ENCODE results near the gene ACO2. TPM values are rescaled to one million over a fixed set of nuclear protein-coding genes. Genes with fewer than 3 reads are reported as not detected.

ACO2 gene
- total RNA-seq, 1 donor from 2014 or later = 77.3 TPM

DNA sequence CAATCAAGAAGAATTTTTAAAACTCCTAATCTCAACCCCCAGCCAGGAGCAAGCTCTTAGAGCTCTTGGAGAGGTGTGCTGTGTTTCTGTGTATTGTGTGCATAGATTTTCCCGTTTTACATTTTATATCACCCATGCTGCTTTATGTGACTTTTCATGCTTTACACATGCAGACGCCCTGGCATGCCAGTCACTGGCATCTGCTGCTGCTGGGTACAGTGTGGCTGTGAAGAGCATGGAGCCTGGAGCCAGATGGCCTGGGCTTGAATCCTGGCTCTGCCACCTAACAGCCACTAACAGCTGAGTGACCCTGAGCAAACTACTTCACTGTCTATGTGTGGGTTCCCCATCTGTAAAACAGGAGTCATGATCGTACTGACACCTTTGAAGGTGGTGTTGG lies 52.2 kb downstream of the ACO2 start:
- DNase-seq (ENCODE audit: extremely low spot score, unreplicated experiment) = no peak
- Mint-ChIP-seq H3K27me3 (ENCODE audit: unreplicated experiment) (no peaks in the 10 kb centered on the region), H3K4me3 (ENCODE audit: unreplicated experiment) (no peak overlapping the region), H3K4me1 (ENCODE audit: unreplicated experiment) (peaks cover 7% of the 10 kb centered on the region), H3K36me3 (ENCODE audit: unreplicated experiment) (peaks cover 4% of the 10 kb centered on the region), H3K9me3 (ENCODE audit: unreplicated experiment) (no peaks in the 10 kb centered on the region), H3K27ac (ENCODE audit: unreplicated experiment) (no peak overlapping the region)
- TF ChIP-seq, protein P1, sequence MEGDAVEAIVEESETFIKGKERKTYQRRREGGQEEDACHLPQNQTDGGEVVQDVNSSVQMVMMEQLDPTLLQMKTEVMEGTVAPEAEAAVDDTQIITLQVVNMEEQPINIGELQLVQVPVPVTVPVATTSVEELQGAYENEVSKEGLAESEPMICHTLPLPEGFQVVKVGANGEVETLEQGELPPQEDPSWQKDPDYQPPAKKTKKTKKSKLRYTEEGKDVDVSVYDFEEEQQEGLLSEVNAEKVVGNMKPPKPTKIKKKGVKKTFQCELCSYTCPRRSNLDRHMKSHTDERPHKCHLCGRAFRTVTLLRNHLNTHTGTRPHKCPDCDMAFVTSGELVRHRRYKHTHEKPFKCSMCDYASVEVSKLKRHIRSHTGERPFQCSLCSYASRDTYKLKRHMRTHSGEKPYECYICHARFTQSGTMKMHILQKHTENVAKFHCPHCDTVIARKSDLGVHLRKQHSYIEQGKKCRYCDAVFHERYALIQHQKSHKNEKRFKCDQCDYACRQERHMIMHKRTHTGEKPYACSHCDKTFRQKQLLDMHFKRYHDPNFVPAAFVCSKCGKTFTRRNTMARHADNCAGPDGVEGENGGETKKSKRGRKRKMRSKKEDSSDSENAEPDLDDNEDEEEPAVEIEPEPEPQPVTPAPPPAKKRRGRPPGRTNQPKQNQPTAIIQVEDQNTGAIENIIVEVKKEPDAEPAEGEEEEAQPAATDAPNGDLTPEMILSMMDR (IDR thresholded peaks at IDR 0.05) = no peak

DNA sequence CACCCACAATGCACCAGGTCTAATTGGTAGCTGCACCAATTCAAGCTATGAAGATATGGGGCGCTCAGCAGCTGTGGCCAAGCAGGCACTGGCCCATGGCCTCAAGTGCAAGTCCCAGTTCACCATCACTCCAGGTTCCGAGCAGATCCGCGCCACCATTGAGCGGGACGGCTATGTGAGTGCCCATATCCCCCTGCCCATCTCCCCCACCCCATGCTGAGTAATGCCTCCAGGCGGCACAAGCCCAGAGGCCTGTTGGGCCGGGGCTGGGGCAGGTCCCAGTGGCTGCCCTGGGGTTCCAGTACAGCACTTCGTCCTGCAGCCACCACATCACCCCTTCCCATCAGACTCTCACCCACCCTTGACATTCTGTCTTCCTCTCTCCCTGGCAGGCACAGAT lies 53.9 kb downstream of the ACO2 start:
- peak overlapping the region; percentile 10 for H3K27ac Mint-ChIP-seq (ENCODE audit: unreplicated experiment)
- DNase-seq (ENCODE audit: extremely low spot score, unreplicated experiment) = no peak
- no peaks in the 10 kb centered on the region for H3K9me3 Mint-ChIP-seq (ENCODE audit: unreplicated experiment)
- TF ChIP-seq, protein P1 (IDR thresholded peaks at IDR 0.05) = no peak
- no peaks in the 10 kb centered on the region for H3K27me3 Mint-ChIP-seq (ENCODE audit: unreplicated experiment)
- H3K4me3 Mint-ChIP-seq (ENCODE audit: unreplicated experiment) = no peak overlapping the region
- H3K4me1 Mint-ChIP-seq (ENCODE audit: unreplicated experiment) = peaks cover 7% of the 10 kb centered on the region
- H3K36me3 Mint-ChIP-seq (ENCODE audit: unreplicated experiment) = peaks cover 9% of the 10 kb centered on the region

DNA sequence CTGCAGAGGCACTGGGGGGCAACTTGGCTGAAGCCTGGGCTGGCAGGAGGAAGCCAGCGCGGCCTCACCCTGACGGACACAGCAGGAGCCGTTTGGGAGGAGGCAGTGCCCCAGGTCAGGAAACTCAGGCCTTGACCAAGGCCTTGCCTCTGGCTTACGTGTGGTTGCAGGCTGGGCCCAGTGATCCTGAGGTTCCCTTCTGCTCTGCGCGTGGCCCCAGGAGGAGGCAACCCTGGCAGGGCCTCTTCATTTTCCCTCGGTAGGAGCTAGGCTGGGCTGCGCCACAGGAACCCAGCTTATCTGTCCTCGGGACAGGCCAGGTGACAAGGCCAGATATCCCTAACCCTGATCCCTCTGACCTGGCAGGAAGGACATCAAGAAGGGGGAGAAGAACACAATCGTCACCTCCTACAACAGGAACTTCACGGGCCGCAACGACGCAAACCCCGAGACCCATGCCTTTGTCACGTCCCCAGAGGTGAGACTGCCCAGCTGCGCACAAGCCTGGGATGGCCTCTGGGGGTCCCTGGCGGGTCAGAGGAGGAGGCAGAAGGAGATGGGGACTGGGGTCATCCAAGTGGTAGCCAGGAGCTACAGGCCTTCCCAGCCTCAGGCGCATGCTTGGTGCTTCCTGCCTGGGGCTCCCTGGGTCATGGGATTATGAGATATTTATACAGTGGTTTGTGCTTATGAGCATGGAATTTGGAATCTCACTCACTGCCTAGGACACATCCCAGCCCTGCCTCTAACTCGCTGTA lies 54.7 kb downstream of the ACO2 start:
- Mint-ChIP-seq H3K9me3 (ENCODE audit: unreplicated experiment) (no peaks in the 10 kb centered on the region), H3K4me3 (ENCODE audit: unreplicated experiment) (no peak overlapping the region), H3K27ac (ENCODE audit: unreplicated experiment) (peak overlapping the region; percentile 65), H3K27me3 (ENCODE audit: unreplicated experiment) (no peaks in the 10 kb centered on the region), H3K4me1 (ENCODE audit: unreplicated experiment) (peaks cover 7% of the 10 kb centered on the region), H3K36me3 (ENCODE audit: unreplicated experiment) (peaks cover 13% of the 10 kb centered on the region)
- no peak for DNase-seq (ENCODE audit: extremely low spot score, unreplicated experiment)
- TF ChIP-seq, protein P1 (IDR thresholded peaks at IDR 0.05) = no peak

DNA sequence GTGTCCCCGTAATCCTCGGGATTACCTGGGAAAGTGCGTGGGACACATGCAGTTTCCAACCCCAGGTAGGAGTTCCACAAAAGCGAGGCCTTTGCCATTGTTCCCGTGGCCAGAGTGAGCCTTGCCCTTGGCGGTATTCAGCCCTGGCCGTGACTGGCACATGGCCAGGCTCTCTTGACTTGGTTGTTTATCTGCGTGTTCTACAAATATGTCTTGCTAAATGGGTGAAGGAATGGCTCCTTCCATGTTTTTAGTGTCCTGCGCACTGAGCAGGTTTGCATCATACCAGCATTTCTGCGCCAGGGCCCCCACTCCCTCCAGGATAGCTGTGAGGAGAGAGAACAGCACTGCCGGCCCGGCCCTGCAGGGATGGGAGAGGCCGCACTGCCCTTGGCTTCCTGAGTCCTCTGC lies 55.3 kb downstream of the ACO2 start:
- peaks cover 7% of the 10 kb centered on the region for H3K4me1 Mint-ChIP-seq (ENCODE audit: unreplicated experiment)

DNA sequence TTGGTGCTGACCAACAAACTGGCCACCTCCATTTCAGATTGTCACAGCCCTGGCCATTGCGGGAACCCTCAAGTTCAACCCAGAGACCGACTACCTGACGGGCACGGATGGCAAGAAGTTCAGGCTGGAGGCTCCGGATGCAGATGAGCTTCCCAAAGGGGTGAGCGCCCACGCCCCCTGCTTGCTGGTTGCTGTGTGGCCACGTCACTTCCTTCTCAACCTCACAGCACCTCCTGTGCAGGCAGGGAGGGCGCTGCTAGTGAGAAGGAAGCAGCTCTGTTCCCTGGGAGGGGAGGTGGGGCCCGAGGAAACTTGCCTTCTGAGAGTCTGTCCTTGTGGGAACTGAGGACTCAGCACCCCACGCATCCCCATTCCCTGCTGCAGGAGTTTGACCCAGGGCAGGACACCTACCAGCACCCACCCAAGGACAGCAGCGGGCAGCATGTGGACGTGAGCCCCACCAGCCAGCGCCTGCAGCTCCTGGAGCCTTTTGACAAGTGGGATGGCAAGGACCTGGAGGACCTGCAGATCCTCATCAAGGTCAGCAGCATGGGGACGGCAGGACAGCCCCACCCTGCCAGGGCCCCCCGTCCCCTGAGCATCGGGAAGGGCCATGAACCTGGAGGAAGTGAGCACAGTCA lies 56.0 kb downstream of the ACO2 start:
- Mint-ChIP-seq H3K36me3 (ENCODE audit: unreplicated experiment) (peaks cover 19% of the 10 kb centered on the region), H3K4me3 (ENCODE audit: unreplicated experiment) (no peak overlapping the region), H3K27ac (ENCODE audit: unreplicated experiment) (no peak overlapping the region), H3K4me1 (ENCODE audit: unreplicated experiment) (peaks cover 7% of the 10 kb centered on the region), H3K27me3 (ENCODE audit: unreplicated experiment) (no peaks in the 10 kb centered on the region), H3K9me3 (ENCODE audit: unreplicated experiment) (no peaks in the 10 kb centered on the region)
- no peak for DNase-seq (ENCODE audit: extremely low spot score, unreplicated experiment)
- TF ChIP-seq, protein P1 (IDR thresholded peaks at IDR 0.05) = no peak

More for the DNA sequence above, 55.3 kb downstream of the ACO2 start:
- no peak for DNase-seq (ENCODE audit: extremely low spot score, unreplicated experiment)
- Mint-ChIP-seq H3K4me3 (ENCODE audit: unreplicated experiment) (no peak overlapping the region), H3K27ac (ENCODE audit: unreplicated experiment) (peak overlapping the region; percentile 65), H3K27me3 (ENCODE audit: unreplicated experiment) (no peaks in the 10 kb centered on the region), H3K9me3 (ENCODE audit: unreplicated experiment) (no peaks in the 10 kb centered on the region), H3K36me3 (ENCODE audit: unreplicated experiment) (peaks cover 19% of the 10 kb centered on the region)
- TF ChIP-seq, protein P1 (IDR thresholded peaks at IDR 0.05) = no peak

Measured in osteocyte (in vitro differentiated cells).